Umbilical cord (tissue), 2 donors: ENCODE data around the gene CLDN5. TPM values are rescaled to one million over a fixed set of nuclear protein-coding genes. Genes with fewer than 3 reads are reported as not detected.

Experiments used
- DNase-seq: peaks from one replicate; pipeline ENCODE4 v3.0.0-alpha.2; 2015; ENCODE audit warnings: low spot score
- total RNA-seq: library from RNA; depleted of rRNA; stranded (reverse); fragments of >200 nt; gene quantifications from one replicate; pipeline ENCODE4 v1.2.3, GENCODE V29; 2014; ENCODE audit warnings: low replicate concordance; ENCODE audit not compliant: insufficient read depth

Gene CLDN5
- total RNA-seq, 1 donor from 2014 or later = 8.7 TPM

GRCh38 chr22:19522190-19522880 lies 1.9 kb downstream of the CLDN5 start:
- no peak for DNase-seq

GRCh38 chr22:19520566-19521305 lies 3.5 kb downstream of the CLDN5 start:
- DNase-seq = no peak

- no peak for DNase-seq
Measured at GRCh38 chr22:19520007-19520406, 4.2 kb downstream of the CLDN5 start.

- DNase-seq = no peak
Measured at GRCh38 chr22:19519041-19519926, 4.9 kb downstream of the CLDN5 start.

- DNase-seq = no peak
Measured at GRCh38 chr22:19518635-19519034, 5.6 kb downstream of the CLDN5 start.

- no peak for DNase-seq
Measured at GRCh38 chr22:19517919-19518611, 6.1 kb downstream of the CLDN5 start.

GRCh38 chr22:19517171-19517500 lies 7.1 kb downstream of the CLDN5 start:
- no peak for DNase-seq

- DNase-seq = no peak
Measured at GRCh38 chr22:19516378-19517170, 7.6 kb downstream of the CLDN5 start.

GRCh38 chr22:19515654-19516377 lies 8.4 kb downstream of the CLDN5 start:
- DNase-seq = no peak

GRCh38 chr22:19514831-19515565 lies 9.2 kb downstream of the CLDN5 start:
- DNase-seq = no peak

GRCh38 chr22:19513823-19514222 lies 10.4 kb downstream of the CLDN5 start:
- DNase-seq = no peak

GRCh38 chr22:19510919-19511341 lies 13.3 kb downstream of the CLDN5 start:
- no peak for DNase-seq

- DNase-seq = no peak
Measured at GRCh38 chr22:19509923-19510322, 14.3 kb downstream of the CLDN5 start.

- peak; percentile 85 for DNase-seq
Measured at GRCh38 chr22:19509191-19509590, 15.0 kb downstream of the CLDN5 start.

- no peak for DNase-seq
Measured at GRCh38 chr22:19508024-19508776, 16.0 kb downstream of the CLDN5 start.

GRCh38 chr22:19507534-19507861 lies 16.7 kb downstream of the CLDN5 start:
- no peak for DNase-seq

- no peak for DNase-seq
Measured at GRCh38 chr22:19506212-19506611, 18.0 kb downstream of the CLDN5 start.

- no peak for DNase-seq
Measured at GRCh38 chr22:19505735-19506126, 18.5 kb downstream of the CLDN5 start.
